WTC11 (cell line): Measurements from ENCODE around the gene ZSCAN21. TPM values are rescaled to one million over a fixed set of nuclear protein-coding genes. Genes with fewer than 3 reads are reported as not detected.

Experiments used
- ATAC-seq: fragments of 200-7000 bp; cut with Tn5 transposase; 2 replicates; pipeline ENCODE4 v1.10.0; 2021; ENCODE audit warnings: mild to moderate bottlenecking, moderate library complexity
- CTCF ChIA-PET: fragments of 300-600 bp; sonication (Branson Sonifier 250); formaldehyde crosslinking; loops from one replicate; lab custom pipeline; 2021; ENCODE audit warnings: antibody characterized with exemption; lab: Charles Lee
- POLR2A ChIA-PET: fragments of 350-600 bp; sonication (Branson Sonifier 250); formaldehyde crosslinking; loops from one replicate; lab custom pipeline; 2021; ENCODE audit warnings: antibody characterized with exemption; lab: Charles Lee
- DNase-seq: peaks from one replicate; pipeline ENCODE4 v3.0.0; 2021; ENCODE audit warnings: low spot score
- H3K27ac Mint-ChIP-seq: 2 replicates; pipeline ENCODE4 v1.8.0; 2021; ENCODE audit warnings: mixed read lengths
- H3K27me3 Mint-ChIP-seq: 2 replicates; pipeline ENCODE4 v1.8.0; 2021; ENCODE audit warnings: low read depth, mild to moderate bottlenecking, moderate library complexity, mixed read lengths
- H3K36me3 Mint-ChIP-seq: 2 replicates; pipeline ENCODE4 v1.8.0; 2021; ENCODE audit warnings: mixed read lengths
- H3K4me1 Mint-ChIP-seq: 2 replicates; pipeline ENCODE4 v1.8.0; 2022; ENCODE audit warnings: mixed read lengths
- H3K4me3 Mint-ChIP-seq: 2 replicates; pipeline ENCODE4 v1.8.0; 2021; ENCODE audit warnings: mild to moderate bottlenecking, moderate library complexity, mixed read lengths
- H3K9me3 Mint-ChIP-seq: 2 replicates; pipeline ENCODE4 v1.8.0; 2021; ENCODE audit warnings: mixed read lengths
- ATF6 ChIP-seq: sonication (generic); formaldehyde crosslinking; IDR thresholded peaks from 2 replicates; pipeline ENCODE4 v1.8.1; 2023; ENCODE audit warnings: mild to moderate bottlenecking, missing genetic modification reagents
- CBFB ChIP-seq: sonication (generic); formaldehyde crosslinking; IDR thresholded peaks from 2 replicates; pipeline ENCODE4 v1.8.1; 2022; ENCODE audit warnings: mild to moderate bottlenecking, low read depth, missing genetic modification reagents
- EMX1 ChIP-seq: fragments of 250-450 bp; sonication (Bioruptor Pico); IDR thresholded peaks from 2 replicates; pipeline ENCODE4 v1.8.0; 2021; ENCODE audit warnings: mild to moderate bottlenecking
- ERG ChIP-seq: fragments of 250-450 bp; sonication (Bioruptor Pico); IDR thresholded peaks from 2 replicates; pipeline ENCODE4 v1.8.0; 2021; ENCODE audit warnings: mild to moderate bottlenecking
- ESRRA ChIP-seq: sonication (generic); formaldehyde crosslinking; IDR thresholded peaks from 2 replicates; pipeline ENCODE4 v1.8.1; 2022; ENCODE audit warnings: mild to moderate bottlenecking, missing genetic modification reagents, borderline replicate concordance
- ETV6 ChIP-seq: sonication (generic); formaldehyde crosslinking; IDR thresholded peaks from 2 replicates; pipeline ENCODE4 v1.8.1; 2022; ENCODE audit warnings: mild to moderate bottlenecking, missing genetic modification reagents
- FOXJ3 ChIP-seq: sonication (generic); formaldehyde crosslinking; IDR thresholded peaks from 2 replicates; pipeline ENCODE4 v1.9.0; 2021; ENCODE audit warnings: missing genetic modification reagents, mild to moderate bottlenecking, borderline replicate concordance
- FOXK1 ChIP-seq: sonication (generic); formaldehyde crosslinking; IDR thresholded peaks from 2 replicates; pipeline ENCODE4 v1.8.0; 2022; ENCODE audit warnings: mild to moderate bottlenecking, moderate library complexity, missing genetic modification reagents
- GRHL2 ChIP-seq: fragments of 250-450 bp; sonication (Bioruptor Pico); IDR thresholded peaks from 2 replicates; pipeline ENCODE4 v1.8.0; 2022; ENCODE audit warnings: mild to moderate bottlenecking, moderate library complexity; ENCODE audit not compliant: insufficient replicate concordance, severe bottlenecking
- HMGXB4 ChIP-seq: sonication (generic); formaldehyde crosslinking; IDR thresholded peaks from 2 replicates; pipeline ENCODE4 v1.8.1; 2023; ENCODE audit warnings: mild to moderate bottlenecking, moderate library complexity, missing genetic modification reagents
- JUN ChIP-seq: sonication (generic); formaldehyde crosslinking; IDR thresholded peaks from 2 replicates; pipeline ENCODE4 v1.8.0; 2023; ENCODE audit warnings: mild to moderate bottlenecking, missing genetic modification reagents
- NFE2L1 ChIP-seq: sonication (generic); formaldehyde crosslinking; IDR thresholded peaks from 2 replicates; pipeline ENCODE4 v1.8.1; 2023; ENCODE audit warnings: missing genetic modification reagents
- OVOL2 ChIP-seq: fragments of 250-450 bp; sonication (Bioruptor Pico); IDR thresholded peaks from 2 replicates; pipeline ENCODE4 v1.9.0; 2021; ENCODE audit warnings: mild to moderate bottlenecking, borderline replicate concordance
- RORB ChIP-seq: fragments of 250-450 bp; sonication (Bioruptor Pico); IDR thresholded peaks from 2 replicates; pipeline ENCODE4 v1.9.0; 2021; ENCODE audit warnings: mild to moderate bottlenecking
- SP1 ChIP-seq: sonication (generic); formaldehyde crosslinking; conservative IDR thresholded peaks from 2 replicates; pipeline ENCODE4 v1.8.1; 2022; ENCODE audit warnings: missing genetic modification reagents
- TEAD1 ChIP-seq: sonication (generic); formaldehyde crosslinking; IDR thresholded peaks from 2 replicates; pipeline ENCODE4 v1.8.0; 2022; ENCODE audit warnings: mild to moderate bottlenecking, missing genetic modification reagents
- ZBTB21 ChIP-seq: sonication (generic); formaldehyde crosslinking; IDR thresholded peaks from 2 replicates; pipeline ENCODE4 v1.8.1; 2023; ENCODE audit warnings: mild to moderate bottlenecking, missing genetic modification reagents, borderline replicate concordance
- ZMAT4 ChIP-seq: fragments of 250-450 bp; sonication (Bioruptor Pico); IDR thresholded peaks from 2 replicates; pipeline ENCODE4 v1.9.0; 2021; ENCODE audit warnings: mild to moderate bottlenecking
- ZNF121 ChIP-seq: sonication (generic); formaldehyde crosslinking; IDR thresholded peaks from 2 replicates; pipeline ENCODE4 v1.8.0; 2023; ENCODE audit warnings: missing genetic modification reagents
- ZNF138 ChIP-seq: sonication (generic); formaldehyde crosslinking; conservative IDR thresholded peaks from 2 replicates; pipeline ENCODE4 v1.8.1; 2022; ENCODE audit warnings: mild to moderate bottlenecking, moderate library complexity, missing genetic modification reagents
- ZNF219 ChIP-seq: sonication (generic); formaldehyde crosslinking; IDR thresholded peaks from 2 replicates; pipeline ENCODE4 v1.8.0; 2023; ENCODE audit warnings: missing genetic modification reagents, mild to moderate bottlenecking, borderline replicate concordance
- ZNF423 ChIP-seq: fragments of 250-450 bp; sonication (Bioruptor Pico); IDR thresholded peaks from 2 replicates; pipeline ENCODE4 v2.1.2; 2022; ENCODE audit warnings: mild to moderate bottlenecking, moderate library complexity
- total RNA-seq: library from RNA; stranded (reverse); gene quantifications from 3 replicates; pipeline ENCODE4 v1.2.3, GENCODE V29; 2021
- TF ChIP-seq, protein P1 (sequence below): sonication (generic); formaldehyde crosslinking; IDR thresholded peaks from 2 replicates; pipeline ENCODE4 v1.8.1; 2023; ENCODE audit warnings: mild to moderate bottlenecking, missing genetic modification reagents, moderate library complexity
- TF ChIP-seq, protein P2 (sequence below): sonication (generic); formaldehyde crosslinking; IDR thresholded peaks from 2 replicates; pipeline ENCODE4 v1.8.1; 2022; ENCODE audit warnings: low read depth, missing genetic modification reagents, borderline replicate concordance

The ZSCAN21 gene
- total RNA-seq, 1 experiment from 2014 or later, result 25.5 TPM

DNA sequence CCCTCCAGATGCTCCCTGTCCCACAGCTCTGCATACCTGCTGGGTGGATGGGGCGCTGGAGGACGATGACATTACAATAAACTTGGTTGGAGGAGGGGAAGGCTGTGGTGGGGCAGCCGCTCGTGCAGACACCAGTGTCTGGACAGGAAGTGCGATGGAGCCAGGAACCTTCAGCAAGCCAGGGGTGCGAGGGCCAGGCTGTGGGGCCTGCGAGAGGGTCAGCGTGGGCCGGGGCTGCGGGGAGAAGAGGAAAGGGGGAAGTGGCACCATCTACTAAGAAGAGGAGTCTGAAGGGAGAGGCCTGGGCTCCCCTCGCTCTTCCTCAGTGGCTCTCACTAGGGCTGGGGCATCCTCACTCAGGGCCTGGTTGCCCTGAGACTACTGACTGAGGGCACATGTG, 58.3 kb downstream of the ZSCAN21 start (continued):
- TF ChIP-seq ETV6 (CRISPR knock-in tag), result no peak

DNA sequence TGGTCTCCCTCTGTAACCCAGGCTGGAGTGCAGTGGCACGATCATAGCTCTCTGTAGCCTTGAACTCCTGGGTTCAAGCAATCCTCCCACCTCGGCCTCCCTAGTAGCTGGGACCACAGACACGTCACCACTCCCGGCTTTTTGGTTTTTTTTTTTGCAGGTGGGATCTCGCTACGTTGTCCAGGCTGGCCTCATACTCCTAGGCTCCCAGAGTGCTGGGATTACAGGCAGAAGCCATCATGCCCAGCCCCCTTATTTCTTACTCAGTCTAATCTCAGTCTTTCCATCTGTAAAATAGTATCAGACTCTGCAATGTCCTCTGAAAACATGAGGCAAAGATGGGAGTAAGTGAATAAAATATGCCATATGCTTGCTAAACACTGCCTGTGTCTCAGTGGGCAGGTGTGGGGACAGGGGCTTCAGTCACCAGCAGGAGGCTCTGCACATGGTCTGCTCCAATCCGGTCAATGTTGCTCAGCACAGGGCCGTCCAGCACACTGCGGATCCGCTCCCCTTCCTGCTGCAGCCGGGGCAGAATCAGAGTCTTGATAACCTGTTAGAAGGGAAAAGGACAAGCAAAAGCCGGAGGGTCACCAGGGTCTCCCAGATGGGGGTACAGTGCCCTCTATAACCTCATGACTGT, 60.1 kb downstream of the ZSCAN21 start:
- ATAC-seq, result peak; percentile 61

DNA sequence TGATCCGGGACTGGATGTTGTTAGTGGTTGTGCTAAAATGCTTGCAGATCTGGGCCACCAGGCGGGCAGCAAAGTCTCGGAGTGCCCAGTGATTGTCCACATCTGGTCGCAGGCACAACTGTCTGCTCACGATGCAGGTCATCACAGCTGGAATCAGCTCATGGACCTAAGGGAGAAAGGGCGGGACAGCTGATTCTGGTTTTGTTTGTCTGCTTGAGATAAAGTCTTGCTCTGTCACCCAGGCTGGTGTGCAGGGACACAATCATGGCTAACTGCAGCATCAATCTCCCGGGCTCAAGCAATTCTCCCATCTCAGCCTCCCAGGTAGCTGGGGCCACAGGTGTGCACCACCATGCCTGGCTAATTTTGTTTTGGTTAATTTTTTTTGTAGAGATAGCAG, 61.6 kb downstream of the ZSCAN21 start:
- POLR2A ChIA-PET, result interaction anchor here (1.3 to 2.8 kb wide), 2 partner anchors 10 to 14 kb away, joined by 4 to 17 read pairs; partner anchors contain the start of genes AP4M1 and MCM7
- TF ChIP-seq ERG (no peak), SP1 (CRISPR knock-in tag) (no peak), NFE2L1 (CRISPR knock-in tag) (no peak), FOXK1 (CRISPR knock-in tag) (no peak), ESRRA (no peak), JUN (CRISPR knock-in tag) (no peak), OVOL2 (no peak), ZBTB21 (CRISPR knock-in tag) (no peak), ETV6 (CRISPR knock-in tag) (no peak), ZNF219 (no peak), RORB (CRISPR knock-in tag) (no peak), ATF6 (CRISPR knock-in tag) (no peak), FOXJ3 (no peak), ZMAT4 (CRISPR knock-in tag) (no peak), ZNF423 (CRISPR knock-in tag) (no peak), EMX1 (CRISPR knock-in tag) (no peak)

More for the DNA sequence above, 60.1 kb downstream of the ZSCAN21 start:
- TF ChIP-seq, protein P1, sequence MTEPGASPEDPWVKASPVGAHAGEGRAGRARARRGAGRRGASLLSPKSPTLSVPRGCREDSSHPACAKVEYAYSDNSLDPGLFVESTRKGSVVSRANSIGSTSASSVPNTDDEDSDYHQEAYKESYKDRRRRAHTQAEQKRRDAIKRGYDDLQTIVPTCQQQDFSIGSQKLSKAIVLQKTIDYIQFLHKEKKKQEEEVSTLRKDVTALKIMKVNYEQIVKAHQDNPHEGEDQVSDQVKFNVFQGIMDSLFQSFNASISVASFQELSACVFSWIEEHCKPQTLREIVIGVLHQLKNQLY (CRISPR knock-in tag), result no peak
- TF ChIP-seq ZNF121, result peak; percentile 20; the same call in 1 of the 2 replicates
- Mint-ChIP-seq H3K27ac (no peak overlapping the region), H3K4me1 (no peaks in the 10 kb centered on the region), H3K36me3 (peaks cover 58% of the 10 kb centered on the region), H3K27me3 (no peaks in the 10 kb centered on the region), H3K4me3 (no peak overlapping the region), H3K9me3 (no peaks in the 10 kb centered on the region)
- POLR2A ChIA-PET, result no interaction called here
- DNase-seq, result no peak
- CTCF ChIA-PET, result no interaction called here

DNA sequence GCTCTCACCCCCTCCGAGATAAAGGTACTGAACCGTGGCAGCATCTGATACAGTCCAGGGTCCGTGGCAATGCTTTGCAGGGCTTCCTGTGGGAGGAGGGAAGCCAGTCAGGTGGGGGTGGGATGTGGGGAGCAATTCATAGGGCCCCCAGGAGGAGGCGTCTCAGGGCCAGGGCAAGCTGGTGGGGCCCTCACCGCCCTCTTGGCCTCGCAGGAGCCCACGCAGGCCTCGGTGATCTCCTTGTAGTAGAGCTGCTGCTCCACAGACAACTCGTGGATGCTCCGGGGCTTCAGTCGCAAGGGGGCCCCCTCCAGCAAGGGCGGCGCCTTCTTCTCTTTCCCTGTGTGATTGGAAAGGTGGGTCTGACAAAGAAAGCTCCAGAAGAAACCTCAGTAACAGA, 62.3 kb downstream of the ZSCAN21 start:
- Mint-ChIP-seq H3K27me3 (no peaks in the 10 kb centered on the region), H3K36me3 (peaks cover 54% of the 10 kb centered on the region), H3K4me3 (no peak overlapping the region)
- ATAC-seq, result no peak
- no peak for TF ChIP-seq SP1 (CRISPR knock-in tag)
- no peak for TF ChIP-seq HMGXB4
- TF ChIP-seq TEAD1 (CRISPR knock-in tag), result no peak
- TF ChIP-seq, protein P2, sequence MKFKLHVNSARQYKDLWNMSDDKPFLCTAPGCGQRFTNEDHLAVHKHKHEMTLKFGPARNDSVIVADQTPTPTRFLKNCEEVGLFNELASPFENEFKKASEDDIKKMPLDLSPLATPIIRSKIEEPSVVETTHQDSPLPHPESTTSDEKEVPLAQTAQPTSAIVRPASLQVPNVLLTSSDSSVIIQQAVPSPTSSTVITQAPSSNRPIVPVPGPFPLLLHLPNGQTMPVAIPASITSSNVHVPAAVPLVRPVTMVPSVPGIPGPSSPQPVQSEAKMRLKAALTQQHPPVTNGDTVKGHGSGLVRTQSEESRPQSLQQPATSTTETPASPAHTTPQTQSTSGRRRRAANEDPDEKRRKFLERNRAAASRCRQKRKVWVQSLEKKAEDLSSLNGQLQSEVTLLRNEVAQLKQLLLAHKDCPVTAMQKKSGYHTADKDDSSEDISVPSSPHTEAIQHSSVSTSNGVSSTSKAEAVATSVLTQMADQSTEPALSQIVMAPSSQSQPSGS, result no peak
- TF ChIP-seq JUN (CRISPR knock-in tag), result no peak
- no peak for TF ChIP-seq ZBTB21 (CRISPR knock-in tag)
- no peak for TF ChIP-seq CBFB
- no peak for TF ChIP-seq ZNF138 (CRISPR knock-in tag)
- no peak for TF ChIP-seq GRHL2 (CRISPR knock-in tag)
- TF ChIP-seq NFE2L1 (CRISPR knock-in tag), result no peak
- TF ChIP-seq, all 79 proteins: peak for 0
- no peaks in the 10 kb centered on the region for H3K9me3 Mint-ChIP-seq
- no peak for DNase-seq
- ChIA-PET POLR2A (interaction anchor here (1.3 to 2.8 kb wide), 2 partner anchors 10 to 13 kb away, joined by 4 to 17 read pairs; partner anchors contain the start of genes AP4M1 and MCM7), CTCF (interaction anchor here (2.3 to 2.5 kb wide), 2 partner anchors 10 to 18 kb away, joined by 13 to 17 read pairs; partner anchors contain the start of genes AP4M1 and MCM7)
- no peak overlapping the region for H3K27ac Mint-ChIP-seq
- H3K4me1 Mint-ChIP-seq, result no peaks in the 10 kb centered on the region

More for the DNA sequence above, 61.6 kb downstream of the ZSCAN21 start:
- ATAC-seq (no peak), DNase-seq (no peak)
- Mint-ChIP-seq H3K4me3 (no peak overlapping the region), H3K4me1 (no peaks in the 10 kb centered on the region), H3K27me3 (no peaks in the 10 kb centered on the region), H3K27ac (no peak overlapping the region), H3K36me3 (peaks cover 58% of the 10 kb centered on the region), H3K9me3 (no peaks in the 10 kb centered on the region)
- CTCF ChIA-PET, result interaction anchor here (2.3 to 2.5 kb wide), 2 partner anchors 10 to 19 kb away, joined by 13 to 17 read pairs; partner anchors contain the start of genes AP4M1 and MCM7
